Neural cell (in vitro differentiated cells): ENCODE data around the gene CEACAM8. TPM values are rescaled to one million over a fixed set of nuclear protein-coding genes. Genes with fewer than 3 reads are reported as not detected.

Source experiments
- H2AFZ ChIP-seq: fragments of 200-600, 300-800 bp; sonication (generic), shearing (Covaris generic); 2 replicates; pipeline ENCODE4 v1.6.0; 2014; ENCODE audit warnings: low read depth, mild to moderate bottlenecking, antibody characterized with exemption, low read length, moderate library complexity
- H3F3A ChIP-seq: fragments of 200-600 bp; shearing (Covaris generic); 2 replicates; pipeline ENCODE4 v1.6.1; 2016; ENCODE audit warnings: mild to moderate bottlenecking, moderate library complexity, mixed read lengths, antibody characterized with exemption, low read length; ENCODE audit not compliant: insufficient read depth, poor library complexity, severe bottlenecking
- H3K27ac ChIP-seq: fragments of 200-600, 300-800 bp; sonication (generic), shearing (Covaris generic); 2 replicates; pipeline ENCODE4 v1.5.1; 2014; ENCODE audit warnings: mild to moderate bottlenecking, low read length, moderate library complexity
- H3K27me3 ChIP-seq: fragments of 300-800, 200-600 bp; sonication (generic), shearing (Covaris generic); 2 replicates; pipeline ENCODE4 v1.6.0; 2014; ENCODE audit warnings: mild to moderate bottlenecking, low read depth, low read length, moderate library complexity; ENCODE audit not compliant: insufficient read depth
- H3K36me3 ChIP-seq: fragments of 300-800, 200-600 bp; sonication (generic), shearing (Covaris generic); 2 replicates; pipeline ENCODE4 v1.5.1; 2014; ENCODE audit warnings: mild to moderate bottlenecking, antibody characterized with exemption, low read length, moderate library complexity; ENCODE audit not compliant: insufficient read depth
- H3K4me2 ChIP-seq: fragments of 300-800, 200-600 bp; sonication (generic), shearing (Covaris generic); 2 replicates; pipeline ENCODE4 v1.6.0; 2014; ENCODE audit warnings: mild to moderate bottlenecking, low read length
- H3K4me3 ChIP-seq: fragments of 300-800, 200-600 bp; sonication (generic), shearing (Covaris generic); 2 replicates; pipeline ENCODE4 v1.5.1; 2014; ENCODE audit warnings: mild to moderate bottlenecking, low read length, moderate library complexity
- H3K79me2 ChIP-seq: fragments of 200-600 bp; shearing (Covaris generic); replicated peaks from 2 replicates; pipeline ENCODE4 v1.6.0; 2014; ENCODE audit warnings: mild to moderate bottlenecking, low read length, moderate library complexity; ENCODE audit not compliant: insufficient read depth
- H3K9ac ChIP-seq: fragments of 300-800, 200-600 bp; sonication (generic), shearing (Covaris generic); 2 replicates; pipeline ENCODE4 v1.6.1; 2016; ENCODE audit warnings: mild to moderate bottlenecking, low read length, mixed read lengths
- H3K9me2 ChIP-seq: fragments of 200-600 bp; shearing (Covaris generic); 2 replicates; pipeline ENCODE4 v1.6.1; 2016; ENCODE audit warnings: mild to moderate bottlenecking, low read length, mixed read lengths; ENCODE audit not compliant: insufficient read depth
- H3K9me3 ChIP-seq: fragments of 200-600, 300-800 bp; sonication (generic), shearing (Covaris generic); 2 replicates; pipeline ENCODE4 v1.6.1; 2016; ENCODE audit warnings: mild to moderate bottlenecking, mixed run types, low read length, moderate library complexity, mixed read lengths
- H4K20me1 ChIP-seq: fragments of 200-600 bp; shearing (Covaris generic); 2 replicates; pipeline ENCODE4 v1.6.1; 2016; ENCODE audit warnings: mild to moderate bottlenecking, mixed run types; ENCODE audit not compliant: insufficient read depth
- CTCF ChIP-seq: fragments of 450-650 bp; IDR thresholded peaks from 2 replicates; pipeline ENCODE4 v1.5.1; 2014; ENCODE audit warnings: antibody characterized with exemption, mild to moderate bottlenecking, moderate library complexity; ENCODE audit not compliant: poor library complexity, severe bottlenecking
- EP300 ChIP-seq: fragments of 450-650 bp; conservative IDR thresholded peaks from 2 replicates; pipeline ENCODE4 v1.6.1; 2014; ENCODE audit warnings: antibody characterized with exemption, mild to moderate bottlenecking, moderate library complexity; ENCODE audit not compliant: poor library complexity, severe bottlenecking
- EZH2 ChIP-seq: fragments of 200-600, 300-800 bp; shearing (Covaris generic), sonication (generic); IDR thresholded peaks from 2 replicates; pipeline ENCODE4 v1.6.1; 2014; ENCODE audit warnings: antibody characterized with exemption, low read length, borderline replicate concordance, mild to moderate bottlenecking; ENCODE audit not compliant: insufficient read depth, poor library complexity, severe bottlenecking
- MXI1 ChIP-seq: fragments of 450-650 bp; conservative IDR thresholded peaks from 2 replicates; pipeline ENCODE4 v1.6.1; 2014; ENCODE audit warnings: antibody characterized with exemption, mild to moderate bottlenecking; ENCODE audit not compliant: poor library complexity, severe bottlenecking
- POLR2AphosphoS5 ChIP-seq: IDR thresholded peaks from 2 replicates; pipeline ENCODE4 v1.6.1; 2012
- RAD21 ChIP-seq: fragments of 450-650 bp; conservative IDR thresholded peaks from 2 replicates; pipeline ENCODE4 v1.6.1; 2014; ENCODE audit warnings: antibody characterized with exemption, mild to moderate bottlenecking, moderate library complexity
- REST ChIP-seq: IDR thresholded peaks from 2 replicates; pipeline ENCODE4 v1.6.1; 2012; ENCODE audit warnings: borderline replicate concordance
- SMC3 ChIP-seq: fragments of 450-650 bp; conservative IDR thresholded peaks from 2 replicates; pipeline ENCODE4 v1.6.1; 2014; ENCODE audit warnings: antibody characterized with exemption, mild to moderate bottlenecking, moderate library complexity; ENCODE audit not compliant: poor library complexity
- TAF1 ChIP-seq: IDR thresholded peaks from 2 replicates; pipeline ENCODE4 v1.6.1; 2012; ENCODE audit warnings: low read depth
- polyA plus RNA-seq: library from polyadenylated mRNA; depleted of rRNA; stranded (reverse); fragments of >200 nt; gene quantifications from 2 replicates; pipeline ENCODE4 v1.2.3, GENCODE V29; 2014

The CEACAM8 gene
- polyA plus RNA-seq, 1 donor from 2014 or later = not detected

GRCh38 chr19:42606660-42607351 is 12.1 kb upstream of the CEACAM8 start:
- no peaks in the 10 kb centered on the region for H3K79me2 ChIP-seq
- no peak for TF ChIP-seq REST
- TF ChIP-seq TAF1 = no peak
- no peak for TF ChIP-seq EP300
- TF ChIP-seq MXI1 = no peak
- no peak for TF ChIP-seq CTCF
- TF ChIP-seq SMC3 = no peak
- no peak for TF ChIP-seq RAD21
- no peak for TF ChIP-seq EZH2
- no peak for TF ChIP-seq POLR2AphosphoS5
- no peaks in the 10 kb centered on the region for H3F3A ChIP-seq
- H2AFZ ChIP-seq = no peak overlapping the region
- H4K20me1 ChIP-seq = no peaks in the 10 kb centered on the region
- H3K4me3 ChIP-seq = no peak overlapping the region
- H3K36me3 ChIP-seq = no peaks in the 10 kb centered on the region
- H3K9ac ChIP-seq = no peak overlapping the region
- no peak overlapping the region for H3K27ac ChIP-seq
- H3K9me3 ChIP-seq = no peaks in the 10 kb centered on the region
- no peak overlapping the region for H3K4me2 ChIP-seq
- H3K9me2 ChIP-seq = no peaks in the 10 kb centered on the region
- no peaks in the 10 kb centered on the region for H3K27me3 ChIP-seq

GRCh38 chr19:42601811-42602443 is 7.2 kb upstream of the CEACAM8 start:
- no peaks in the 10 kb centered on the region for H3K27me3 ChIP-seq

More at GRCh38 chr19:42601811-42602443, 7.2 kb upstream of the CEACAM8 start:
- no peaks in the 10 kb centered on the region for H3K36me3 ChIP-seq
- H3K9me3 ChIP-seq = no peaks in the 10 kb centered on the region
- no peak overlapping the region for H3K27ac ChIP-seq
- no peak overlapping the region for H3K4me3 ChIP-seq
- no peak for TF ChIP-seq SMC3
- no peak for TF ChIP-seq CTCF
- no peak for TF ChIP-seq EZH2
- no peak for TF ChIP-seq TAF1
- TF ChIP-seq POLR2AphosphoS5 = no peak
- no peak for TF ChIP-seq RAD21
- TF ChIP-seq REST = no peak
- no peak for TF ChIP-seq EP300
- no peak for TF ChIP-seq MXI1
- H2AFZ ChIP-seq = no peak overlapping the region
- no peaks in the 10 kb centered on the region for H3F3A ChIP-seq
- no peak overlapping the region for H3K4me2 ChIP-seq
- H3K9ac ChIP-seq = no peak overlapping the region
- no peaks in the 10 kb centered on the region for H3K9me2 ChIP-seq
- no peaks in the 10 kb centered on the region for H3K79me2 ChIP-seq
- H4K20me1 ChIP-seq = no peaks in the 10 kb centered on the region
